SHP77 (cell line): Measurements from ENCODE around the gene CCAR1.
"Not testable (repeated sequence)": the region's sequence is repeated elsewhere in the genome, so short reads cannot be mapped to it uniquely, and the experiment has no call there.

Experiments
- DNase-seq, 2 experiments: peaks; one replicate each; lab custom pipeline; 2025; lab: John Stamatoyannopoulos, UW

Gene CCAR1

GRCh38 chr10:68720793-68721672 is at the start of gene CCAR1:
TSS of gene CCAR1 (plus strand) at chr10:68721239. CDS start at chr10:68722505, 1,266 bp downstream.
- peak; percentile 88 to 90 for DNase-seq

GRCh38 chr10:68684413-68684812 is 36.6 kb upstream of the CCAR1 start:
- no peak for DNase-seq

GRCh38 chr10:68696018-68696417 is 25.0 kb upstream of the CCAR1 start:
- DNase-seq = no peak

- DNase-seq = no peak
These were observed 23.9 kb upstream of the CCAR1 start for GRCh38 chr10:68697106-68697505.

GRCh38 chr10:68700197-68700596 is 20.8 kb upstream of the CCAR1 start:
- no peak for DNase-seq

GRCh38 chr10:68705548-68705947 is 15.5 kb upstream of the CCAR1 start:
- DNase-seq = no peak

- not testable (repeated sequence) for DNase-seq
These were observed 12.1 kb upstream of the CCAR1 start for GRCh38 chr10:68708987-68709386.

GRCh38 chr10:68713065-68713464 is 8.0 kb upstream of the CCAR1 start:
- not testable (repeated sequence) for DNase-seq

GRCh38 chr10:68717435-68717834 is 3.6 kb upstream of the CCAR1 start:
- no peak for DNase-seq

GRCh38 chr10:68721673-68722335 is 765 bp downstream of the CCAR1 start:
- DNase-seq = no peak

- DNase-seq = no peak
These were observed 4.0 kb downstream of the CCAR1 start for GRCh38 chr10:68725016-68725415.

- DNase-seq = no peak
These were observed 6.1 kb downstream of the CCAR1 start for GRCh38 chr10:68727146-68727545.

- no peak for DNase-seq
These were observed 11.6 kb downstream of the CCAR1 start for GRCh38 chr10:68732651-68733050.

GRCh38 chr10:68734349-68734748 is 13.3 kb downstream of the CCAR1 start:
- DNase-seq = no peak

GRCh38 chr10:68735119-68735518 is 14.1 kb downstream of the CCAR1 start:
- no peak for DNase-seq

- not testable (repeated sequence) for DNase-seq
These were observed 14.7 kb downstream of the CCAR1 start for GRCh38 chr10:68735739-68736138.

GRCh38 chr10:68740676-68741075 is 19.6 kb downstream of the CCAR1 start:
- DNase-seq = not testable (repeated sequence)

- DNase-seq = no peak
These were observed 21.4 kb downstream of the CCAR1 start for GRCh38 chr10:68742397-68742796.

GRCh38 chr10:68752711-68753350 is 31.8 kb downstream of the CCAR1 start:
- no peak for DNase-seq

- DNase-seq = no peak
These were observed 35.2 kb downstream of the CCAR1 start for GRCh38 chr10:68756246-68756645.

- DNase-seq = no peak
These were observed 35.7 kb downstream of the CCAR1 start for GRCh38 chr10:68756766-68757165.

- no peak for DNase-seq
These were observed 38.3 kb downstream of the CCAR1 start for GRCh38 chr10:68759223-68759863.
